GM12801 (cell line): ENCODE data around the gene ZNF836.

ENCODE experiments used
- TF ChIP-seq, protein P1 (sequence below): IDR thresholded peaks from one replicate; pipeline ENCODE4 v1.5.1; 2011; ENCODE audit warnings: control low read depth; ENCODE audit not compliant: insufficient read length; ENCODE audit errors: extremely low read depth

ZNF836 gene

GRCh38 chr19:52171321-52172169 lies at the start of gene ZNF836:
Gene ZNF836, minus strand, starts transcription at chr19:52171621. Its CDS starts 3,549 bp downstream, at chr19:52168072.
- TF ChIP-seq, protein P1, sequence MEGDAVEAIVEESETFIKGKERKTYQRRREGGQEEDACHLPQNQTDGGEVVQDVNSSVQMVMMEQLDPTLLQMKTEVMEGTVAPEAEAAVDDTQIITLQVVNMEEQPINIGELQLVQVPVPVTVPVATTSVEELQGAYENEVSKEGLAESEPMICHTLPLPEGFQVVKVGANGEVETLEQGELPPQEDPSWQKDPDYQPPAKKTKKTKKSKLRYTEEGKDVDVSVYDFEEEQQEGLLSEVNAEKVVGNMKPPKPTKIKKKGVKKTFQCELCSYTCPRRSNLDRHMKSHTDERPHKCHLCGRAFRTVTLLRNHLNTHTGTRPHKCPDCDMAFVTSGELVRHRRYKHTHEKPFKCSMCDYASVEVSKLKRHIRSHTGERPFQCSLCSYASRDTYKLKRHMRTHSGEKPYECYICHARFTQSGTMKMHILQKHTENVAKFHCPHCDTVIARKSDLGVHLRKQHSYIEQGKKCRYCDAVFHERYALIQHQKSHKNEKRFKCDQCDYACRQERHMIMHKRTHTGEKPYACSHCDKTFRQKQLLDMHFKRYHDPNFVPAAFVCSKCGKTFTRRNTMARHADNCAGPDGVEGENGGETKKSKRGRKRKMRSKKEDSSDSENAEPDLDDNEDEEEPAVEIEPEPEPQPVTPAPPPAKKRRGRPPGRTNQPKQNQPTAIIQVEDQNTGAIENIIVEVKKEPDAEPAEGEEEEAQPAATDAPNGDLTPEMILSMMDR, result no peak

- TF ChIP-seq, protein P1, result no peak
Measured at GRCh38 chr19:52221031-52221430, 49.6 kb upstream of the ZNF836 start.

DNA sequence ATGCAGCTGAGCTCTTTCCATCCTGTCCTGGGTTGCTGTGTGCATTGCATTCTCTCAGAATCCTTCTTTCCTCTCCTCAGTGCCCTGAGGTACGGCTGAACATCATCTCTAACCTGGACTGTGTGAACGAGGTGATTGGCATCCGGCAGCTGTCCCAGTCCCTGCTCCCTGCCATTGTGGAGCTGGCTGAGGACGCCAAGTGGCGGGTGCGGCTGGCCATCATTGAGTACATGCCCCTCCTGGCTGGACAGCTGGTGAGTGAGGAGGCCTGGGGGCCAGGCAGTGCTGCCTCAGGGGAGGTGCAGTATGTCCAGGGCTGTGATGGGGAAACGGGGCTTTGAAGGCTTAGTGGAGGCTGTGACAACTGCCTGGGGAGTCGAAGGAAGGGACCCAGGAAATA lies 48.2 kb upstream of the ZNF836 start:
- TF ChIP-seq, protein P1, result no peak

- TF ChIP-seq, protein P1, result no peak
Measured at GRCh38 chr19:52217576-52217975, 46.2 kb upstream of the ZNF836 start.

- TF ChIP-seq, protein P1, result no peak
Measured at GRCh38 chr19:52216401-52216800, 45.0 kb upstream of the ZNF836 start.

DNA sequence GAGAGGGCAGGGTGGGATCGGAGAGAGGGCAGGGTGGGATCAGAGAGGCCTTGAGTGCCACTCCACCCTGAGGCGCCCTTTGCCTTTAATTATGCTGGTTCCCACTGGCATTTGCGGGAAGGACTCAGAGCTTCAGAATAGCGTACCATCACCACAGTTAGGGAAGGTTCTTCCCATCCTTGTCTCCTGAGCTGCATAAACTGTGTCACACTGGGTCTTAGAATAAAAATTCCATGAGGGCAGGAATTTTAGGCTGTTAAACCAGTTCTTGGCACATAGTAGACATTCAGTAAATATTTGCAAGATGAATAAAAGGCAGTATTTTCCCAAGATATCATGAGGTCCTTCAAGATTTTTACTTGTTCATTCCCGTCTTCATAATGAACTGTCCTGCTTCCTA lies 42.8 kb upstream of the ZNF836 start:
- TF ChIP-seq, protein P1, result no peak

- TF ChIP-seq, protein P1, result no peak
Measured at GRCh38 chr19:52212572-52213255, 41.3 kb upstream of the ZNF836 start.
